MM.1S (cell line): ENCODE results near the gene NUBP1.
"Not testable (repeated sequence)": the region's sequence is repeated elsewhere in the genome, so short reads cannot be mapped to it uniquely, and the experiment has no call there.

Experiments used
- DNase-seq: peaks from one replicate; pipeline ENCODE4 v3.0.0-alpha.2; 2015
- H2AFZ ChIP-seq: fragments of 300-600 bp; sonication (generic); 2 replicates; pipeline ENCODE4 v1.6.0; 2016; ENCODE audit warnings: antibody characterized with exemption, low read length
- H3F3A ChIP-seq: fragments of 300-600 bp; sonication (generic); 2 replicates; pipeline ENCODE4 v1.6.1; 2016; ENCODE audit warnings: mild to moderate bottlenecking, antibody characterized with exemption, low read length, moderate library complexity, mixed read lengths; ENCODE audit not compliant: insufficient read depth
- H3K27ac ChIP-seq: fragments of 300-600 bp; sonication (generic); 2 replicates; pipeline ENCODE4 v1.5.1; 2016; ENCODE audit warnings: mild to moderate bottlenecking, low read length
- H3K27me3 ChIP-seq: fragments of 300-600 bp; sonication (generic); replicated peaks from 2 replicates; pipeline ENCODE4 v1.6.0; 2016; ENCODE audit warnings: low read length; ENCODE audit not compliant: insufficient read depth
- H3K36me3 ChIP-seq: fragments of 300-600 bp; sonication (generic); replicated peaks from 2 replicates; pipeline ENCODE4 v1.6.1; 2016; ENCODE audit warnings: mild to moderate bottlenecking, low read length, mixed read lengths; ENCODE audit not compliant: insufficient read depth
- H3K4me1 ChIP-seq: fragments of 300-600 bp; sonication (generic); 2 replicates; pipeline ENCODE4 v1.6.1; 2016; ENCODE audit warnings: low read length, mixed read lengths
- H3K4me2 ChIP-seq: fragments of 300-600 bp; sonication (generic); 2 replicates; pipeline ENCODE4 v1.6.0; 2016; ENCODE audit warnings: low read depth, low read length
- H3K4me3 ChIP-seq: fragments of 300-600 bp; sonication (generic); 2 replicates; pipeline ENCODE4 v1.5.1; 2016; ENCODE audit warnings: low read length, mixed read lengths
- H3K79me2 ChIP-seq: fragments of 300-600 bp; sonication (generic); 2 replicates; pipeline ENCODE4 v1.6.1; 2016; ENCODE audit warnings: mixed run types, low read length, mixed read lengths
- H3K9ac ChIP-seq: fragments of 300-600 bp; sonication (generic); 2 replicates; pipeline ENCODE4 v1.6.1; 2016; ENCODE audit warnings: low read length, mixed read lengths
- H3K9me2 ChIP-seq: fragments of 300-600 bp; sonication (generic); replicated peaks from 2 replicates; pipeline ENCODE4 v1.6.1; 2016; ENCODE audit warnings: mild to moderate bottlenecking, low read length, mixed read lengths; ENCODE audit not compliant: insufficient read depth
- H3K9me3 ChIP-seq: fragments of 300-600 bp; sonication (generic); replicated peaks from 2 replicates; pipeline ENCODE4 v1.6.1; 2016; ENCODE audit warnings: mild to moderate bottlenecking, low read length, mixed read lengths; ENCODE audit not compliant: insufficient read depth
- H4K20me1 ChIP-seq: fragments of 300-600 bp; sonication (generic); 2 replicates; pipeline ENCODE4 v1.6.1; 2016; ENCODE audit warnings: mild to moderate bottlenecking, low read length, moderate library complexity, mixed read lengths; ENCODE audit not compliant: insufficient read depth
- CTCF ChIP-seq: fragments of 300-600 bp; sonication (generic); IDR thresholded peaks from 2 replicates; pipeline ENCODE4 v1.5.1; 2016; ENCODE audit warnings: antibody characterized with exemption, low read length, mixed read lengths
- EZH2 ChIP-seq: fragments of 300-600 bp; sonication (generic); optimal IDR thresholded peaks from 2 replicates; pipeline ENCODE3; 2017; ENCODE audit warnings: low read depth, mild to moderate bottlenecking, antibody characterized with exemption, low read length, mixed read lengths
- EZH2phosphoT487 ChIP-seq: fragments of 300-600 bp; sonication (generic); IDR thresholded peaks from 2 replicates; pipeline ENCODE4 v1.6.1; 2018; ENCODE audit warnings: antibody characterized with exemption, low read length

The NUBP1 gene

GRCh38 chr16:10738231-10739077, 5.2 kb upstream of the NUBP1 start:
- H3K4me3 ChIP-seq = no peak overlapping the region
- no peaks in the 10 kb centered on the region for H4K20me1 ChIP-seq
- H3K9me3 ChIP-seq = no peaks in the 10 kb centered on the region
- H3K4me1 ChIP-seq = peaks cover 21% of the 10 kb centered on the region
- H3K27me3 ChIP-seq = no peaks in the 10 kb centered on the region
- no peak overlapping the region for H3K9ac ChIP-seq
- no peak overlapping the region for H3K4me2 ChIP-seq
- H3K9me2 ChIP-seq = no peaks in the 10 kb centered on the region
- TF ChIP-seq EZH2phosphoT487 (no peak), EZH2 (no peak)
- H3K36me3 ChIP-seq = no peaks in the 10 kb centered on the region
- DNase-seq = peak; percentile 82
- H3K27ac ChIP-seq = peak overlapping the region; percentile 74; the same call in 1 of the 2 replicates
- no peaks in the 10 kb centered on the region for H3K79me2 ChIP-seq
- H3F3A ChIP-seq = peaks cover 15% of the 10 kb centered on the region
- 0 out of 2 replicates have a peak overlapping the region, but pooled peaks have one; percentile 25 for H2AFZ ChIP-seq

GRCh38 chr16:10740000-10740844, 3.4 kb upstream of the NUBP1 start:
- no peak for TF ChIP-seq CTCF
- TF ChIP-seq EZH2phosphoT487 = no peak
- TF ChIP-seq EZH2 = no peak
- Histone ChIP-seq H3K9me3 (no peaks in the 10 kb centered on the region), H3K4me2 (no peak overlapping the region), H3K27ac (no peak overlapping the region), H3K36me3 (no peaks in the 10 kb centered on the region), H3K27me3 (no peaks in the 10 kb centered on the region), H3K4me3 (no peak overlapping the region), H3F3A (peaks cover 15% of the 10 kb centered on the region), H3K79me2 (peaks cover 9% of the 10 kb centered on the region), H4K20me1 (no peaks in the 10 kb centered on the region), H3K9me2 (no peaks in the 10 kb centered on the region), H3K4me1 (peaks cover 21% of the 10 kb centered on the region), H3K9ac (no peak overlapping the region), H2AFZ (no peak overlapping the region)
- no peak for DNase-seq

- Histone ChIP-seq H3K9me3 (no peaks in the 10 kb centered on the region), H3K9ac (no peak overlapping the region), H2AFZ (no peak overlapping the region), H3F3A (peaks cover 15% of the 10 kb centered on the region), H3K27me3 (no peaks in the 10 kb centered on the region), H3K27ac (no peak overlapping the region), H3K36me3 (no peaks in the 10 kb centered on the region), H3K4me2 (no peak overlapping the region), H4K20me1 (no peaks in the 10 kb centered on the region), H3K4me3 (no peak overlapping the region), H3K79me2 (peaks cover 15% of the 10 kb centered on the region), H3K9me2 (no peaks in the 10 kb centered on the region), H3K4me1 (peaks cover 21% of the 10 kb centered on the region)
- TF ChIP-seq EZH2 (no peak), CTCF (no peak), EZH2phosphoT487 (no peak)
- DNase-seq = no peak
Observed at GRCh38 chr16:10740845-10741208, 2.8 kb upstream of the NUBP1 start.

- H3K4me3 ChIP-seq, H3K27ac ChIP-seq: not testable (repeated sequence)
Observed at GRCh38 chr16:10741249-10741648, 2.4 kb upstream of the NUBP1 start.

More at GRCh38 chr16:10741249-10741648, 2.4 kb upstream of the NUBP1 start:
- not testable (repeated sequence) for H3K9ac ChIP-seq, H3K36me3 ChIP-seq, DNase-seq, H2AFZ ChIP-seq, H3K4me2 ChIP-seq, H3K9me3 ChIP-seq, H3K27me3 ChIP-seq, H4K20me1 ChIP-seq, H3K9me2 ChIP-seq
- Histone ChIP-seq H3K79me2 (peaks cover 16% of the 10 kb centered on the region), H3F3A (peaks cover 15% of the 10 kb centered on the region), H3K4me1 (peaks cover 21% of the 10 kb centered on the region)
